SK-MEL-5 (cell line): ENCODE results near the gene AKIRIN2. TPM values are rescaled to one million over a fixed set of nuclear protein-coding genes. Genes with fewer than 3 reads are reported as not detected.
"Not testable (repeated sequence)": the region's sequence is repeated elsewhere in the genome, so short reads cannot be mapped to it uniquely, and the experiment has no call there.

ENCODE experiments used
- DNase-seq: peaks from one replicate; pipeline ENCODE4 v3.0.0-alpha.2; 2016; ENCODE audit warnings: low read depth, low spot score
- in situ Hi-C: cut with HindIII; loops from 2 replicates; pipeline ENCODE4 v1.10.0; 2016; ENCODE audit warnings: low sequenced_read_pairs, high pct_unique_total_duplicates, low pct_unique_long_range_greater_than_20kb
- total RNA-seq: library from RNA; depleted of rRNA; stranded (reverse); fragments of >200 nt; shearing (Covaris generic); gene quantifications from 2 replicates; pipeline ENCODE4 v1.2.3, GENCODE V29; 2014

AKIRIN2 gene
- total RNA-seq, 1 experiment from 2014 or later = 10.7 TPM

- in situ Hi-C loops = no loop called here
- DNase-seq = peak; percentile 47
Observed at GRCh38 chr6:87723170-87724078, 21.4 kb upstream of the AKIRIN2 start.

- no peak for DNase-seq
- in situ Hi-C loops = no loop called here
Observed at GRCh38 chr6:87722540-87723169, 20.6 kb upstream of the AKIRIN2 start.

GRCh38 chr6:87721311-87721710 lies 19.3 kb upstream of the AKIRIN2 start:
- in situ Hi-C loops = no loop called here
- no peak for DNase-seq

DNA sequence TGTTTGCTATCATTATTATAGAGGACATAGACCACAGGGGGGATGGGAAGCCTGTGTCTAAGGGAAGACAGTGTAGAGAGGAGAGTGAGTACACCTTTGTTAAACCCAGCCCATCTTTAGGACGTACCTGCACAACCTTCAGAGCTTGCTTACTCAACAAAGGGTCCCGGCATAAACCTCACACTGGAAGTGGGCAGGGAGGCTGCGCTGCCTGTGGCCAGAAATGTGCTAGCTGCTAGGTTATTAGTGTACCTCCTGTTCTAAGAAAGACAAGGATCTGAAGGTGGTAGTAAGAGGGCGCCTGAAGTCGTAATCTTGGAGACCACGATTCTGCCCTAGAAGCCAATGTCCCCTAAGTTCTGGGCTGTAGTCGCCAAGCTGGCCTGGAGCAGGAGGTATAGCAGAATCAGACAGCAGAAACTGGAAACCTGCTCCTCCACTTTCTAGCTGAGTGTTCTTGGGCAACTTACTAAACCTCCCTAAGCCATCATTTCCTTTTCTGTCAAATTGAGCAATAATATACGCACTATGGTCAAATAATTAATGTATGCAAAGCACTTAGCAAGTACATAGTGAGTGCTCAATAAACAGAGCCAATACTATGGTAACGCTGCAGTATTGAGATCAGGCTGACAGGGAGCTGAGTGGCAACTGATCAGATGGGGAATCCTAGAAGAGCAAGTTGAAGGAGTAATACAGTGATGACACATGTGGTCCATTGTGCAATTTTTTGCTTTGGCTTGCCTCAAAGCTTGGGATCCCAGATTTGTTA lies 16.8 kb upstream of the AKIRIN2 start:
- no peak for DNase-seq
- in situ Hi-C loops = no loop called here

GRCh38 chr6:87716928-87717614 lies 15.0 kb upstream of the AKIRIN2 start:
- no peak for DNase-seq
- in situ Hi-C loops = no loop called here

GRCh38 chr6:87714093-87714842 lies 12.2 kb upstream of the AKIRIN2 start:
- peak; percentile 31 for DNase-seq
- in situ Hi-C loops = no loop called here

DNA sequence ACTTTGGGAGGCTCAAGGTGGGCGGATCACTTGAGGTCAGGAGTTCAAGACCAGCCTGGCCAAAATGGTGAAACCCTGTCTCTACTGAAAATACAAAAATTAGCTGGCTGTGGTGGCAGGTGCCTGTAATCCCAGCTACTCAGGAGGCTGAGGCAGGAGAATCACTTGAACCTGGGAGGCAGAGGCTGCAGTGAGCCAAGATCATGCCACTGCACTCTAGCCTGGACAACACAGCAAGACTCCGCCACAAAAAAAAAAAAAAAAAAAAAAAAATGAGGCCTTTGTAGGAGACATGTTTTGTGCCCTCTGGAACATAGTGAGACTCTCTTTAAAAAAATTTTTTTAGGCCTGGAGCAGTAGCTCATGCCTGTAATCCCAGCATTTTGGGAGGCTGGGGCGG lies 10.7 kb upstream of the AKIRIN2 start:
- in situ Hi-C loops, DNase-seq: not testable (repeated sequence)

- no peak for DNase-seq
- in situ Hi-C loops = no loop called here
Observed at GRCh38 chr6:87710090-87710489, 8.1 kb upstream of the AKIRIN2 start.

GRCh38 chr6:87708581-87709427 lies 6.8 kb upstream of the AKIRIN2 start:
- in situ Hi-C loops, DNase-seq: not testable (repeated sequence)

- in situ Hi-C loops = no loop called here
- DNase-seq = no peak
Observed at GRCh38 chr6:87706187-87706966, 4.3 kb upstream of the AKIRIN2 start.

- DNase-seq = no peak
- in situ Hi-C loops = no loop called here
Observed at GRCh38 chr6:87705070-87705691, 3.1 kb upstream of the AKIRIN2 start.

- in situ Hi-C loops, DNase-seq: not testable (repeated sequence)
Observed at GRCh38 chr6:87703039-87703438, 1.0 kb upstream of the AKIRIN2 start.

GRCh38 chr6:87702589-87702945 lies 534 bp upstream of the AKIRIN2 start:
- no peak for DNase-seq
- in situ Hi-C loops = no loop called here

GRCh38 chr6:87701344-87701675 lies 723 bp downstream of the AKIRIN2 start:
- in situ Hi-C loops = no loop called here

More at GRCh38 chr6:87701344-87701675, 723 bp downstream of the AKIRIN2 start:
- DNase-seq = no peak
